Bronchial epithelial cell (primary cell): Measurements from ENCODE around the gene LMO7. TPM values are rescaled to one million over a fixed set of nuclear protein-coding genes. Genes with fewer than 3 reads are reported as not detected.

Source experiments
- DNase-seq: peaks from one replicate; pipeline ENCODE4 v3.0.0-alpha.2; 2010; ENCODE audit warnings: low read depth
- FAIRE-seq: peaks from 2 replicates; lab custom pipeline; 2011; peaks lifted over from hg19 to GRCh38; lab: Jason Lieb, UNC
- H3K27me3 ChIP-seq: 2 replicates; pipeline ENCODE4 v1.5.1; 2011; ENCODE audit warnings: low read length; ENCODE audit not compliant: control insufficient read depth, insufficient read depth
- H3K36me3 ChIP-seq: 2 replicates; pipeline ENCODE4 v1.5.1; 2011; ENCODE audit warnings: low read length; ENCODE audit not compliant: control insufficient read depth, insufficient read depth
- H3K4me3 ChIP-seq: 2 replicates; pipeline ENCODE4 v1.5.1; 2011; ENCODE audit warnings: mild to moderate bottlenecking, low read depth, low read length, control low read depth
- total RNA-seq: library from RNA; depleted of rRNA; stranded (reverse); fragments of >200 nt; gene quantifications from 2 replicates; pipeline ENCODE4 v1.2.1, GENCODE V29; 2014
- TF ChIP-seq, protein P1 (sequence below): IDR thresholded peaks from 2 replicates; pipeline ENCODE4 v1.5.1; 2011; ENCODE audit warnings: mild to moderate bottlenecking, moderate library complexity, low read length, control low read depth, inconsistent platforms; ENCODE audit not compliant: insufficient read depth, severe bottlenecking

The LMO7 gene
- total RNA-seq, 1 donor from 2014 or later: 150 TPM

DNA sequence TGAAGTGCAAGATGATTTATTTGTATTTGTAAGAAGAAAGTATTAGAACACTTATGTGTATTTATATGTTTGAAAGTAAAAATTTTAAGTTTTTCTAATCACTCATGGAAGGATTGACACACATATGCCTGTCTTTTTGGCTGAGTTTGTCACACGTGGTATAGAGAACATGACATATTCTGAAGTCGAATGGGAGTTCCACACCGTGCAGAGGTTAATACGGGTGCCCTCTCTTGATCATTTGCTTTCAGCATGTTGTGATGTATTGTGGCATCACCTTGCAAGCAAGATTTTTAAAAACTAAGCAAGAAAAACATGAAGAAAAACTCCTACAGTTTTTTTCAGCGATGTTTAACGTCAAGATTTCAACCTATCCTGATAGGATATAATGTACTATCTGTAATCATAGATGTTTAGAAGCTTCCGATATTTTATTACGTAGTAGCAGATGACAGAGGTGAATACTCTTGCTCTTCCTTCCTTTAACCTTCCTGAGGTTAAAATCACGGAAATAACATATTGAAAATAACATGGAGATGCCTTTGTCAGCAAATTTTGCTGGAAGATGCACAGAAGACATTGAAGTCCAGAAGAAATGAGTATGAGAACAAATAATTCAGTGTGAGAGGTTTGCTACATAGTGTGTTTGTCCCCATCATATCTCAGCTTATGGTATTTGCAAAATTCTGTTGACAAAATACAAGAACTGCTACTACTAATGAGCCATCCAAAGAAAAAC is 231.4 kb downstream of the LMO7 start:
- no peaks in the 10 kb centered on the region for H3K36me3 ChIP-seq
- no peak overlapping the region for H3K4me3 ChIP-seq
- TF ChIP-seq, protein P1, sequence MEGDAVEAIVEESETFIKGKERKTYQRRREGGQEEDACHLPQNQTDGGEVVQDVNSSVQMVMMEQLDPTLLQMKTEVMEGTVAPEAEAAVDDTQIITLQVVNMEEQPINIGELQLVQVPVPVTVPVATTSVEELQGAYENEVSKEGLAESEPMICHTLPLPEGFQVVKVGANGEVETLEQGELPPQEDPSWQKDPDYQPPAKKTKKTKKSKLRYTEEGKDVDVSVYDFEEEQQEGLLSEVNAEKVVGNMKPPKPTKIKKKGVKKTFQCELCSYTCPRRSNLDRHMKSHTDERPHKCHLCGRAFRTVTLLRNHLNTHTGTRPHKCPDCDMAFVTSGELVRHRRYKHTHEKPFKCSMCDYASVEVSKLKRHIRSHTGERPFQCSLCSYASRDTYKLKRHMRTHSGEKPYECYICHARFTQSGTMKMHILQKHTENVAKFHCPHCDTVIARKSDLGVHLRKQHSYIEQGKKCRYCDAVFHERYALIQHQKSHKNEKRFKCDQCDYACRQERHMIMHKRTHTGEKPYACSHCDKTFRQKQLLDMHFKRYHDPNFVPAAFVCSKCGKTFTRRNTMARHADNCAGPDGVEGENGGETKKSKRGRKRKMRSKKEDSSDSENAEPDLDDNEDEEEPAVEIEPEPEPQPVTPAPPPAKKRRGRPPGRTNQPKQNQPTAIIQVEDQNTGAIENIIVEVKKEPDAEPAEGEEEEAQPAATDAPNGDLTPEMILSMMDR: no peak
- FAIRE-seq (no peak), DNase-seq (no peak)
- no peaks in the 10 kb centered on the region for H3K27me3 ChIP-seq

DNA sequence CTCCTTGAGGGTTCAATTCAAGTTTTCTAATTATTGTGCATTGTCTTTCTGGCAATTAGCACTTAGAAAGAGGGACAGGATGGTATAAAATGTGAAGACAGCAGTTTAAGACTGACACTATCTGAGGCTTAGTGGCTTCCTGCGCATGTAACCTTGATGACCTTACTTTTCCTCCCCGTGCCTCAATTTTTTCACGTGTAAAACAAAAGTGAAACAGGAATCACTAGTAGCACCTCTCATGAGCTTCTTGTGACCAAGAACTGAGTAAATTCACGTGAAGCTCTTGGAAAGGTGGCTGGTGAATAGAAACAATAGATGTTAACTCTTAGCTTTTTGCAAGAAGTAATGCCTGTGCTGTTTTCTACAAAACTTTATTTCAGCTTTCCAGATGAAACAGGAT is 233.9 kb downstream of the LMO7 start:
- TF ChIP-seq, protein P1: no peak
- Histone ChIP-seq H3K27me3 (no peaks in the 10 kb centered on the region), H3K4me3 (no peak overlapping the region), H3K36me3 (no peaks in the 10 kb centered on the region)
- DNase-seq (no peak), FAIRE-seq (no peak)

DNA sequence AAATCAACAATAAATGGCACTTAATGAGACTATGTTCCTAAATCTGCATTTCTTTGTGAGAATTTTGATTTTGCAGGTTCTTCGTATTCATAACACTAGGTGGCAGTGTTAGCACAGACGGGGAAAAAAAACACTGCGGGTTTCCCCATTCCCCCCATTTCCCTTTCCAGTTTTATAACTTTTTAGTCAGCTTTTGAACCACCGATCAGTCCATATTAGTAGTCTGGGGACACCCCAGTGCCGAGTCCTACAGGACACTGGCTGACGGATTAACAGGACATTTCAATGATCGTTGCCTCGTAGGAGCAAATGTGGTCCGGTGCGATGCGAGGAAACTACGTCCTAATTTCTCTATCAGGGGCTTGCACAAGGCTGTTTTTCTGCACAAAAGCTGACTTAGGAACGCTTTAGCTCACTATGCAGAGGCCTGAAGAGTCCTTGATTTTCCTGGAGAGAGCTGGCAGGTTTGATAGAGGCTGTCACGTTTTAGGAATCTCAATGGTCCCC is 234.3 kb downstream of the LMO7 start:
- H3K27me3 ChIP-seq: no peaks in the 10 kb centered on the region
- no peak for FAIRE-seq
- DNase-seq: peak; percentile 26
- peak overlapping the region; percentile 45 for H3K4me3 ChIP-seq
- no peaks in the 10 kb centered on the region for H3K36me3 ChIP-seq
- TF ChIP-seq, protein P1: peak; percentile 68

DNA sequence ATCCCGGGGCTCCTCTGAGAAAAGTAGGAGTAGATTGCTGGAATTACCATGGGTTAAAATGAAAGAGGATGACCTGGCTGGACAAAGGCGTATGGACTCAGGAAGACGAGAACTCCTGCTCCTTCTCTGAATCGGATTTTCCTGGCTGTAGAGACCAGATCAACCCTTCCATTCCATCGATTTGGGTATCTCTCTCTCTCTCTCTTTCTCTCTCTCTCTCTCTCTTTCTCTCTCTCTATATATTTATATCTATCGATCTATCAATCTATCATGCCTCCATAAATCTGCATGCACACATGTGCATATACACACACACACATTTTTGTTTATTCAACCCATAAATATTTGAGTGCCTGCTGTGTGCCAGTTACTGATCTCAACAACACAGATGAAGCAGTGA is 234.9 kb downstream of the LMO7 start:
- TF ChIP-seq, protein P1: no peak
- H3K4me3 ChIP-seq: peak overlapping the region; percentile 45
- no peaks in the 10 kb centered on the region for H3K27me3 ChIP-seq
- DNase-seq (no peak), FAIRE-seq (no peak)
- H3K36me3 ChIP-seq: no peaks in the 10 kb centered on the region

DNA sequence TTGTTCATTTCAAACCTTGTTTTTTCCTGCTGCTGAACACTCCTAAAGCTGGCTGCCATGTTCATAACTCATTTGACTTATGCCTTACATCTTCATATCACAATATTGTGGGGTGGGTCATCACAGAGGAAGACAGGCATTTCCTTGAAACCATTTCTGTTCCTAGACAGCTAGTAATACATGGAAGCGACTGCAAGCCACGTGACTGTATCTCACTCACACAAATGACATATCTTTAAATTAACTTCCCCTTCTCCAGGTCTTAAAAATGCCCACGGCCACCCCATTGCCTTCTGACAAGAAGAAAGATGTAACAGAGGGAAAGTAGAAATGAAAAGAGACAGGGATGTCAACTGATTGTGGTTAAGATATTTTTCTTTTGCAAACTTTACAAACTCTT is 236.8 kb downstream of the LMO7 start:
- TF ChIP-seq, protein P1: no peak
- FAIRE-seq (no peak), DNase-seq (no peak)
- Histone ChIP-seq H3K27me3 (no peaks in the 10 kb centered on the region), H3K36me3 (no peaks in the 10 kb centered on the region), H3K4me3 (no peak overlapping the region)
